DMS153 (cell line): ENCODE measurements around the gene RMC1.
"Not testable (repeated sequence)": the region's sequence is repeated elsewhere in the genome, so short reads cannot be mapped to it uniquely, and the experiment has no call there.

Experiments
- DNase-seq: peaks from one replicate; lab custom pipeline; 2025; lab: John Stamatoyannopoulos, UW

The RMC1 gene

DNA sequence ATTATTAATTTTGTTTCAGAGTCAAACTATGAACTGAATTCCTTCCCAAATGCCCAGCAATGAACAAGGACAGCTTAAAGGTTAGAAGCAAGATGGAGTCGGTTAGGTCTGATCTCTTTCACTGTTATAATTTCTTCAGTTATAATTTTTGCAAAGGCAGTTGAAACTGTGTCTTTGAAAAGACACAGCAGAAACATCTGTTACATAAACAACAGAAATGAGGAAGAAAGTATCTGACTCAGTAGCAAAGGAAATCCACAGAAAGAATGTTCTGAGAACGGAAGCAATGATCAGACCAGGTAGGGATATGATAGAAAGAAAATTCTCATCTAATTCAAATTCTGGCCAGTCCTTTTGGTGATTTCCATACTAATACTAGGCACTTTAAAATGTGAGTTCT lies 5.2 kb upstream of the RMC1 start:
- DNase-seq, result no peak

DNA sequence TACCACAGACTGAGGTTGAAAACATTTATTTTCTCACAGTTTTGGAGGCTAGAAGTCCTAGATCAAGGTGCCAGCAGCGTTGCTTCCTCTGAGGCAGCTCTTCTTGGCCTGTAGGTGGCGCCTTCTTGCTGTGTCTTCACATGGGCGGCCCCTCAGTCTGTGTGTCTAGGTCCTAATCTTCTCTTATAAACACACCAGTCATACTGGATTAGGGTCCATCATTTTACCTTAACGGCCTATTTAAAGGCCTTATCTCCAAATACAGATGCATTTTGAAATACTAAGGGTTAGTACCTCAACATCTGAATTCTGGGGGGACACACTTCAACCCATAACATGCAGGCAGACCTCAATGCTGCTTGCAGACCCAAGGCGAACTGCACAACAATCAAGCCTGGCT lies 4.4 kb upstream of the RMC1 start:
- DNase-seq, result peak; percentile 25

DNA sequence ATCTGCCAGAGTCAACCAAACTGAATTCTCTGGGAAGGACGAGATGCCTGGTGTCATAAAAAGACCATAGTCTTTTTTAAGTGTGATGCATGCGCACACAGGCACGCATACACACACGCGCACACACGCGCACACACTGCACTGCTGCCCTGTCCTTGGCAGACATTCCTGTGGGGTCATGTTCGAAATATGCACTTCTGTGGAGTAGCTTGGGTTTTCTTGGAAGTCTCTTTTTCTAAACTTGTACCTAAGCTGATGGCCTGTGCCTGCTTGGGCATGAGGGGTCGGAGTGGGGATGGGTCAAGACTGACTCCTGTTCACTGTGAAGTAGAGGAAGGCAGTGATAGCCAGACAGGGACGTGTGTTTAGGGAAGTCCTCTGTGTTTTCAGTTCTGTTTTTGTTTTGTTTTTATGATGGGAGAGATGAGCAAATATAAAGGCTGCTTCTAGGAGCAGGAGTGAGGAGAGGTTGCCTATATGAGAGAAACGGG lies 4.0 kb upstream of the RMC1 start:
- no peak for DNase-seq

DNA sequence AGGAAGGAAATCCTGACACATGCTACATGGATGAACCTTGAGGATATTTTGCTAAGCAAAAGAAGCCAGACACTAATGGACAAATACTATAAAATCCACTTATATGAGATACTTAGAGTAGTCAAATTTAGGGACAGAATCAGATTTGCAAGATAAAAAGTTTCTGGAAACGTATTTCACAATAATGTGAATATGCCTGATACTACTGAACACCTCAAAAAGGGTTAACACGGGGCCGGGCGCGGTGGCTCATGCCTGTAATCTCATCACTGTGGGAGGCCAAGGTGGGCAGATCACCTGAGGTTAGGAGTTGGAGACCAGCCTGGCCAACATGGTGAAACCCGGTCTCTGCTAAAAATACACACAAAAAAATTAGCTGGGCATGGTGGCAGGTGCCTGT lies 1.7 kb upstream of the RMC1 start:
- DNase-seq, result no peak

DNA sequence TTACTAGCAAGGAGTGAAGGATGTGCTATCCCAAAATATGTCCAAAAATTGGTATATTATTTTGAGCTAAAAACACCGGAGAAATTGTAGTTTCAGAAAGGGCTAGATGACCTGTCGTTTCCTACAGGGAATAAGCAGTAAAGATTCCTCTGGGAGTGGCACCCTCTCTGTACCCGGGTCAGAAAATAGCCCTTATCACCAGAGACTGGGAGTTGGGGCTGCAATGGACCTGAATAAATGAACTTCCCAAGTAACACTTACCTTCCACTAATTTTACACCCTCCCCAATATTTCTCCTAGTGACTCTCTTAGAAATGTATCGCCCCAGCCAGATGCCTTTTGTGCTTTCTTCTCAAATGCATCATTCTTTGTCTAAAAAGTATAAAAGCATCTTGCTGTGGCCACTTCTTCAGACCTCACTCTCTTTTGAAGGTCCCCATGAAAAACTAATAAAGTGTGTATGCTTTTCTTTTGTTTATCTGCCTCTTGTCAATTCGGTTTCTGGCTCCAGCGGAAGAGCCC lies 734 bp upstream of the RMC1 start:
- DNase-seq, result no peak

DNA sequence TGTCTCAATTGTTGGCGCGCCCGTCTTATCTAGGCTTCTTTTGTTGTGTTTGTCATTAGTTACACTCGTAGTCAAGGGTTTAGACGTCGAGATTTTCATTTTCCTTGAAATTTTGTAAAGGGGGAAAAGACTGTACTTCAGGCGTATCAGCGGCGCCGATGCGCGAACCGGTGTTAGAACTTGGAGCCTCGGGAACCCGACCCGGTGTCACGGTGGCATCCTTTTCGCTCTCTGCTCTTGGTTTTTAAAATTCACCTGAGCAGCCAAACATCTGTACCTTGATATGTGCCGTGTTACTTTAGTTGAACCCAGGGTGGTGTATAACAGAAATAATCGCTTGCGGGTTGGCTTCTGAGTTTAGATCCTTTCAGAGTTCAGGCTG lies 643 bp downstream of the RMC1 start:
- DNase-seq, result no peak

DNA sequence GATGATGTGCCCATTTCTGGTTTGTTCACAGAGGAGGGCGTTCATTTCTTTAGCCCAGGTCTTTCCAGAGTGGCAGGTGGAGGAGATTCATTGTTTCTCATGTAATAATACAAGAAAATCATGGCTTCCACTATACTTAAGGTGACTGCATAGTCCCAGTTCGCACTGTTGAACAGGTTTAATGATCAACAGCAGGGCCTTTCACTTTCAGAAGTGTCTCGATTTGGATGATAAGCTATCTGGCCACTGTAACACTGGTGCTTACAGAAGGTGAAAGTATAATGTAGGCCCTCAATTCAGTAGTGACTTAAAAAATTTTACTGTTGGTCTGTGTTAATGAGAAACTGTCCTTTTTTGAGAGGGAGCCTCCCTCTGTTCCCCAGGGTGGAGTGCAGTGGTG lies 1.4 kb downstream of the RMC1 start:
- DNase-seq, result no peak

DNA sequence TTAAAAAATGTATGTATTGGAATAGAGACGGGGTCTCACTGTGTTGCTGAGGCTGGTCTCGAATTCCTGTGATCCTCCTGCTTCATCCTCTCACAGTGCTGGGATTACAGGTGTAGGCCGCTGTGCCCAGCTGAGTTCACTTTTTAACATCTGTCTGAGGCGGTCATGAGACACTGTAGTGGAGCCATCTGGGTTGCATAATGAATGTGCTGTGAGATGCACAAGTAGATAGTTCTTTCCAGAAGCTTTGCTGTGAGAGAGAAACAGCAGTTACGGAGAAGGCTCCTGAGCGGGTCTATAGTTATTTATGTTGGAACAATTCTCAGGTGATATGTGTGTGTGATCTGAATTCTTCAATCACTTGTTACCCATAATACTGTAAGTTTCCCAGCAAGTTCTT lies 3.1 kb downstream of the RMC1 start:
- no peak for DNase-seq

DNA sequence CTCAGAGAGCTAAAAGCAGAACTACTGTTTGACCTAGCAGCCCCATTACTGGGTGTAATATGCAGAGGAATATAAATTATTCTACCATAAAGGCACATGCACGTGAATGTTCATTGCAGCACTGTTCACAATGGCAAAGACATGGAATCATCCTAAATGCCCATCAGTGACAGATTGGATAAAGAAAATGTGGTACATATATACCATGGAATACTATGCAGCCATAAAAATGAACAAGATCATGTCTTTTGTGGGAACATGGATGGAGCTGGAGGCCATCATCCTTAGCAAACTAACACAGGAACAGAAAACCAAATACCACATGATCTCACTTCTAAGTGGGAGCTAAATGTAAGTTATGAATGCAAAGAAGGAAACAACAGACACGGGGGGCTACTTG lies 7.6 kb downstream of the RMC1 start:
- DNase-seq, result not testable (repeated sequence)

DNA sequence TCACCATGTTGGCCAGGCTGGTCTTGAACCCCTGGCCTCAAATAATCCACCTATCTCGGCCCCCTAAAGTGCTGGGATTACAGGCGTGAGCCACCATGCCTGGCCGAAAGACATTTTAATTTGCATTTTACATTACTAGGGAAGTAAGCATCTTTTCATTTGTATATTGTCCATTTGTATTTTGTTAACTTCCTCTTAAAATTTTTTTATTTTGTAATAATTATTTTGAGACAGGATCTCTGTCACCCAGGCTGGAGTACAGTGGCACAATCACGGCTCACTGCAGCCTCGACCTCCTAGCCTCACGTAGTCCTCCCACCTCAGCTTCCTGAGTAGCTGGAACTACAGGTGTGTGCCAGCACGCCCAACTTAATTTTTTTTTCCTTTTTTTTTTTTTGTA lies 8.9 kb downstream of the RMC1 start:
- DNase-seq, result not testable (repeated sequence)

DNA sequence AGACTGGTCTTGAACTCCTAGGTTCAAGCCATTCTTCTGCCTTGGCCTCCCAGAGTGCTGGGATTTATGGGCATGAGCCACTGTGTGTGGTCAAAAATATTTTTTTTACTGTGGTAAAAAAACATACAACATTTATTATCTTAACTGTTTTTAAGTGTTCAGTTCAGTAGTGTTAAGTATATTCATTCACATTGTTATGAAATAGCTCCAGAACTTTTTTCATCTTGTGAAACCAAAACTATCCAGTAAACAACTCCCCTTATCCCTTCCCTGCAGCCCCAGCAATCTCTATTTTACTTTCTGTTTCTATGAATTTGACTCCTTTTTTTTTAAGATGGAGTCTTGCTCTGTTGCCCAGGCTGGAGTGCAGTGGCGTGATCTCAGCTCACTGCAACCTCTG lies 9.3 kb downstream of the RMC1 start:
- no peak for DNase-seq

DNA sequence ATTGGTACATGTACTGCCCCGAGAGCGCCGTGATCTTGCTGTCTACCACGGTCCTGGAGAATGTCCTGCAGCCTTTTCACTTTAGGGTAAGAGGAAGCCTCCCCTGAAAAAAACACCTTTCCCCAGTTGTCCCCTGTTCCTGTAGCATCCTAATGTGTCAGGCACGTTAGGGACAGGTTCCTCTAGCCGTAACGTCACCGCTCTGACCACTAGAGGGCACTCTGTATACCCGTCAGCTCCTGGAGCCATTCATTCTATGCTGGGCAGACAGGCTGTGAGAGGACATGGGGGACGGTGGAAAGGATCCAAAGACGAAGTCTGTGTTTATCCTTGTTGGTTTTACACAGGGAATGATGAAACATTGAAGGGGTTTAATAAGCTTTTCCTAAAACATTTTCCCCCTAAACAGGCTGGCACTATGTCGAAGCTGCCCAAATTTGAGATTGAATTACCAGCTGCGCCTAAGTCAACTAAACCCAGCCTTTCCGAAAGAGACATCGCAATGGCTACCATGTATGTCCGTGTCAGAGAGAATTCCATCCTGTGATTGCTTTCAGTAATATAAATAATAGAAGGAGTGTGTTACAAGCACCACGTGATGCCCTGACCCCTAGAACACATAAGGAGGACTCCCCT lies 12.7 kb downstream of the RMC1 start:
- DNase-seq, result peak; percentile 62

DNA sequence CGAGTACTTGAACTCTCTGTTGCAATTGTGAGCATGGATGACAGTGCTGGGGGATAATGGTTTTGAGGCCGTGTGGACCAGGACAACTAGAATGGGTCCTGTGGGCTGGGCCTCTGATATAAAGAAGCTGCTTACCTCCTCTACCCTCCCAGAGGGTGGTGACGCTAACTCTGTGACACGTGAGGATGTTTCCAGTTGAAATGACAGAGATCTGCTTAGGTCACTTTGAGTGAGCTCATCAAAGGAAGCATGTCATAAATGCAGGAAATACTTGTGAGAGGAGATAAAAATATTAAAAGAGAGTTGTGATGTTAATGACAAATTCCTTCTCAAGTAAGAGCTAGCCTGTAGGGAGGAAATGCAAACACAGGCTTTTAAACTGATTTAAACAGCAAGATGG lies 16.4 kb downstream of the RMC1 start:
- no peak for DNase-seq

DNA sequence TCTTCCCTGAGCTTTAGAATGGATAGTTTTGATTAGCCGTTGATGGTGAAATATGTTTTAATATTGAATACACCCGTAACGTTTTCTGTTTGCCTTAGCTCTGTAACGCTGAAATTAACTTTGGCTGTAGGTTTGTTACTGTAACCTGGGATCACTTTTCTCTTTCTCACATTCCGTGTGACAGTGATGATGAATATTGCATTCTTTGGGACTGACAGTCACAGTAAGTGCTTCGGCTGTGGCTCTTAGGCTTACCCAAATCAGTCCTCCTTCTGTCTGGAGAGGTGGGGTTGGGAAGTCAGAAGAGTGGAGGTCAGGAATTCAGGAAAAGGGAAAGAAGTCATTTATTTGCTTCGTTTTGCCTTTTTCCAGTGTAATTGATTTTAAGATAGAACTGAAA lies 18.0 kb downstream of the RMC1 start:
- no peak for DNase-seq

DNA sequence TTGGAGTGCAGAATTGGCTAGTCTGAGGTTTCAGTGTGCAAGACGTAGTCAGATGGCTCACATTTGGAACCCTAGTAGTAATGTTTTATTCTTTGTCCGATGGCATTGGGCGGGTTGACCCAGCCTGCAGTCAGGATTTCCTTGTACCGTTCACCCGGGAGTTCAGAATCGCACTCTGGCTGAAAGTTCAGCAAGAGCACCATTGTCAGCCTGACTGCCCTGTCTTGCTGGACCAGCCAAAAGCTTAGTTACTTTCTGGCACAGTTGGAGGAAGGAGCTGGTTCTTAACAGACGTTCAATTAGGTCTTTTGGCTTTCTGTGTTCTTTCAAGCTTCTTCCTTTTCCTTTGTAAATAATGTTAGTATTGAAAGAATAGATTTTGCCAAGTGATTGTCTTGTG lies 18.6 kb downstream of the RMC1 start:
- no peak for DNase-seq

DNA sequence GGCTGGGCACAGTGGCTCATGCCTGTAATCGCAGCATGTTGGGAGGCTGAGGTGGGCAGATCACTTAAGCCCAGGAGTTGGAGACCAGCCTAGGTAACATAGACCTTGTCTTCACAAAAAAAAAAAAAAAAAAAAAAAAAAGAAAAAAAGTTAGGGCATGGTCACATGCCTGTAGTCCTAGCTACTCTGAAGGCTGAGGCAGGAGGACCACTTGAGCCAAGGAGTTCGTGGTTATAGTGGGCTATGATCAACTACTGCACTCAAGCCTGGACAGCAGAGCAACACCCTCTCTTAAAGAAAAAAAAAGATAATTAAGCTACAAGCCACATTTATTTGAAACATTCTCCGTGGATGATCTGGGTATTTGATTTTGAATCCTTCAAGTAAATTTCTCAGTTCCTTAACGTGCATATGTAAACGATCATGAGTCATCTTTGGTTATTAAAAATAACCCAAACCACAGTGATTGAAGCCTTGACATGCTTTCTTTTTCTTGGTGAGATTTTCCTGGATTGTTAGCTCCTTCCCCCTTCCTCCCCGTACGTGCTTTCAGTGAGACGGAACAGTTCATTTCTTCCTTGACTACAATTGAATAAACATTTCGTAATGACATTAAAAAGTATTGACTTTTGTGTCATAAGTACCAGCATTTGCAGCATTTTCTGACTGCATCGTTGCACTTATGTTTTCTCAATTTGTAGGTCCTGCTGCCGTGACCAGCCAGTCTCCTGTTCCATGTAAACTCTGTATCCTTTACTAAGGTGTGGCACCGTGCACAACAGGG lies 20.3 kb downstream of the RMC1 start:
- DNase-seq, result no peak

DNA sequence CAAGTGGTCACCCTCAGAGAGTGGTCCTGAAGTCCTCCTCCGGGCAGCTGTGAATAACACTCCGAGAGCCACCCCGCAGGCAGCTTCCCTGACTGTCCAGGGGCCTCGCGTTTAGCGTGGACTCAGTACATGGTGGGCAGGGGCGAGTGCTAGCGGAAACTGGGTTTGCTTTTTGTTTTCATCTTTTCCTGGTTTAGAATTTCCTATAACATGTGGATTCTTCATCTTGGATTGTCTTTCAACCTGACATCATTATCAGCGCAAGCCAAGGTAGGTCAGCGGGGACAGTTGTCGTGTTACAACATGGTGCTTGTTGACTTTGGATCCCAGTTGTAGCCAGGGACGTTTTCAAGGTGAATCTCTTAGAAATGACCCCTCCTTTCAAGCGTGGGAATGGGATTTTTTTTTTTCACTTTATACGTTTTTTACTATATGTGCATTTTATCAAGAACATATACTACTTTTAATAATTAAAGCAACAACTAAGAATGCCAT lies 20.9 kb downstream of the RMC1 start:
- DNase-seq, result no peak

DNA sequence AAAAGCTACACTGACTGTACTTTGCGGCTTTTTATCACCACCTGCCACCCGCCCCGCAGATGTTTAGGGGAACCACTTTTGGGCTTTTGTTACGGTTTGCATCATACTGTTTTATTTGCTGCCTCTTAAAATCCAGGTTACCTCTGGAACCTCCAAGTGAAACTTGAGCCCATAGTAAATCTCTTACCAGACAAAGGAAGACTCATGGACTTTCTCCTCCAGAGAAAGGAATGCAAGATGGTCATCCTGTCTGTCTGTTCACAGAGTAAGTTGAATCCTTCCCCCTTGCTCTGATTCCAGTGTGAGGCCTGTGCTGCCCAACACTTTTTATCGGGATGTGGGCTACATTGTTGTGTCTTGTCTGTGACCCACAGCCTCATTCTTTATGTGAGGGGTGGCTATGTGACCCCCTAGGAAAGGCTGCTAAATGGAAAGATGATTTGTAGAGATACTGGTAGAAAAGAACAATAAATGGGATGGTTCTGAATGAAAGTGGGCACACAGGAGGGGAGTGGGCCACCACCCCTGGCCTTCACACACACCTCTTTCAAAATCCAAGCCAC lies 23.3 kb downstream of the RMC1 start:
- DNase-seq, result no peak

DNA sequence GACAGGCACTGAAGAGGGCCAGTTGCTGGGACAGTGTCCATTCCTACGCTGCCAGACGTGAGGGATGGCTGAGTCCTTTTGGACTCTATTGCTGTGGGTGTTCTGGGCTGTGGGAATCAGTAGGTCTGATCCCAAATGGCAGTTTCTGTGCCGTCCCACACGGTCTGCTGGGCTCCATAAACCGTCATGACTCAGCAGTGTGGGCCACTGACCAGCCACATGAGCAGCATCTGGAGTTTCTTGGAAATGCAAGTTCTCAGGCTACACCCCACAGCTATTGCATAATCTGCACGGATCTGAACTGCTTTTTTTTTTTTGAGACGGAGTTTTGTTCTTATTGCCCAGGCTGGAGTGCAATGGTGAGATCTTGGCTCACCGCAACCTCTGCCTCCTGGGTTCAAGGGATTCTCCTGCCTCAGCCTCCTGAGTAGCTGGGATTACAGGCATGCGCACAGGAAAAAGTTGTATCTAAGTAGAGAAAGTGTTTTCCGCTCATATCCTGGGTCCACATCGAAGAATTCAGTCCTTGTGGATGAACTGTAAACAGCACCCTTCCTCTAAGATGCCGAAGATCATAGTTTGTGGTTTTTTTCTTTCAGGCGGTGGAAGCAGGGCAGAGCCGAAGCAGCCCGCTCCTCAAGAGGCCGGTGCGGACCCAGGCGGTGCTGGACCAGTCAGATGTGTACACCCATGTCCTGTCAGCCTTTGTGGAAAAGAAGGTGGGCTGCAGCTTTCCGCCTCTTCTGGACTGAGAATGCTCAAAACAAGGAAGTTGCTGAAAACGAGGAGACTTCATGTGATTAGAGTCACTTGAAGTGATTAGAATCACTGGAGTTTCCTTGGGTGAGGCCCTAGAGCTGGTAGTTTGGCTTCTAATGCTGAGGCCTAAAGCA lies 25.5 kb downstream of the RMC1 start:
- DNase-seq, result no peak

DNA sequence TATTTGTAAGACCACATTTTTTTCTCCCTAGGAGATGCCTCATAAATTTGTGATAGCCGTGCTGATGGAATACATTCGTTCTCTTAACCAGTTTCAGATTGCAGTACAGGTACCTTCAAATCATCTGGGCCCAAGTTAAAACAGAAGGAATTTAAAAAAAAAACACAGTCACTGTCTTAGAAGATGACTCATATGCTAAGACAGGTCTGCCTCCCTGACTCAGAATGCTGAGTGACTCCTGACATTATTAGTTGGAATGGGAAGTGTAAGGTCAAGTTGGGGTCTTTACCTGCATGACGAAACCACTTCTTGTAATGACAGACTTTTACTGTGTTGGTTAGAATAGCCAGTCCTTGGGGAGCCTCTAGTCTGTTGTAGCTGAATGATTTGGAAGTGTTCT lies 26.3 kb downstream of the RMC1 start:
- no peak for DNase-seq

DNA sequence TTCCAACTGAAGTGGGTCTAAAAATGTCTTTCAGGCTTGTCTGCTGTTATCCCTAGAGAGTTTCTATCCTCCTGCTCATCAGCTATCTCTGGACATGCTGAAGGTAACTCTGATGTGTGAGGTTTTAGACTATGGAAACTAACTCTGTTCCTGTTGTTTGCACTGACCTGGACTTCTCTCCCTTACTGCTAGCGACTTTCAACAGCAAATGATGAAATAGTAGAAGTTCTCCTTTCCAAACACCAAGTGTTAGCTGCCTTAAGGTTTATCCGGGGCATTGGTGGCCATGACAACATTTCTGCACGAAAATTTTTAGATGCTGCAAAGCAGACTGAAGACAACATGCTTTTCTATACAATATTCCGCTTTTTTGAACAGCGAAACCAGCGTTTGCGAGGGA lies 26.9 kb downstream of the RMC1 start:
- DNase-seq, result no peak

DNA sequence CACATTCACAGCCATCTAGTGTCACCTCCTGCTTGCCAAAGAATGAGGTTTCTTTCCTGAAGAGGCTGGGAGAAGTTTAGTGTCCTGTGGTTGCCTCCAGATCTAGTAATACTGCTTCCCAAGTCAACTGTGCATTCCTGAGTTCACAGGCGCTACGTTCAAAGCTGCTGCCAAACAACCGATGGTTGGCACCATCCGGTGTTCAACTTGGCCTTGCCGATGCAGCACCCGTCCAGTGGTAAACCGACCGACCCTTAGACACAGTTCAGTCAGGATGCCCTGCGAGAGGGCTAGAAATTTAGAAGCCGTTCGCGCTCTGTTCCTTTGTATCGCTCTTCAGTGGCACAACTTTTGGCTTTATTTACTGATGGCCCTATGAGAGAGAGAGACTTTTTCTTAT lies 28.6 kb downstream of the RMC1 start:
- no peak for DNase-seq
